Measurements from ENCODE around the gene PLA2G2F. TPM values are rescaled to one million over a fixed set of nuclear protein-coding genes. Genes with fewer than 3 reads are reported as not detected.

The PLA2G2F gene
- total and polyA plus RNA-seq, 2 experiments from 2014 or later, result not detected

- Histone ChIP-seq H3K27ac (no peak overlapping the region), H3K4me1 (ENCODE audit: insufficient read depth) (no peaks in the 10 kb centered on the region), H3K27me3 (no peaks in the 10 kb centered on the region), H4K20me1 (ENCODE audit: insufficient read depth, poor library complexity, severe bottlenecking) (no peaks in the 10 kb centered on the region), H3K9me3 (ENCODE audit: low read depth) (no peaks in the 10 kb centered on the region), H3K4me3 (no peak overlapping the region), H3K79me2 (no peaks in the 10 kb centered on the region), H3K9me2 (replicated peaks; ENCODE audit: insufficient read depth) (no peaks in the 10 kb centered on the region), H3K36me3 (replicated peaks; ENCODE audit: insufficient read depth, low read depth) (no peaks in the 10 kb centered on the region), H3K4me2 (no peak overlapping the region), H2AFZ (no peak overlapping the region)
- WGBS (ENCODE audit: low lambda C conversion rate, missing lambda C conversion rate), result 86% methylated on average over 13 of the region's 13 CpGs
- no peak for TF ChIP-seq EZH2phosphoT487 (IDR thresholded peaks at IDR 0.05; ENCODE audit: low read depth, severe bottlenecking, unreplicated experiment)
- TF ChIP-seq EZH2 (IDR thresholded peaks at IDR 0.05; ENCODE audit: borderline replicate concordance), result no peak
- no peak for TF ChIP-seq CTCF (IDR thresholded peaks at IDR 0.05; ENCODE audit: poor library complexity)
- no peak for DNase-seq (ENCODE audit: low spot score)
Observed at GRCh38 chr1:20142001-20142710, 3.0 kb downstream of the PLA2G2F start.

DNA sequence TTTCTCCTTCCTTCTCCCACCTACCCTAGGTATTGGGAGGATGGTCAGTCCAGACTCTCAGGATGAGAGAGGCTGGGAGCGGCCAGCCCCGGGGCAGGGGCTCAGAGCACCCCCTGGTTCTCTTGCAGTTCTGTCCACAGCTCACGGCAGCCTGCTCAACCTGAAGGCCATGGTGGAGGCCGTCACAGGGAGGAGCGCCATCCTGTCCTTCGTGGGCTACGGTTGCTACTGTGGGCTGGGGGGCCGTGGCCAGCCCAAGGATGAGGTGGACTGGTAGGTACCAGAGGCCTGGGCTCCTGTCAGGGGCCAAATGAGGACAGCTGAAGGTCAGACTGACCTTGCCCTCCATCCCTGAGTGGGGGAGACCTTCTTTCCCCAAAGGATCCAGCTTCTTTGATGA is 4.2 kb downstream of the PLA2G2F start:
- 95% methylated on average over 8 of the region's 8 CpGs for WGBS (ENCODE audit: low lambda C conversion rate, missing lambda C conversion rate)
- Histone ChIP-seq H3K27me3 (no peaks in the 10 kb centered on the region), H3K9me2 (replicated peaks; ENCODE audit: insufficient read depth) (no peaks in the 10 kb centered on the region), H3K9me3 (ENCODE audit: low read depth) (no peaks in the 10 kb centered on the region), H3K27ac (no peak overlapping the region), H3K4me1 (ENCODE audit: insufficient read depth) (no peaks in the 10 kb centered on the region), H3K4me3 (no peak overlapping the region), H4K20me1 (ENCODE audit: insufficient read depth, poor library complexity, severe bottlenecking) (no peaks in the 10 kb centered on the region), H3K79me2 (no peaks in the 10 kb centered on the region), H3K36me3 (replicated peaks; ENCODE audit: insufficient read depth, low read depth) (no peaks in the 10 kb centered on the region), H2AFZ (no peak overlapping the region), H3K4me2 (no peak overlapping the region)
- TF ChIP-seq CTCF (IDR thresholded peaks at IDR 0.05; ENCODE audit: poor library complexity) (no peak), EZH2 (IDR thresholded peaks at IDR 0.05; ENCODE audit: borderline replicate concordance) (no peak), EZH2phosphoT487 (IDR thresholded peaks at IDR 0.05; ENCODE audit: low read depth, severe bottlenecking, unreplicated experiment) (no peak)
- DNase-seq (ENCODE audit: low spot score), result no peak

DNA sequence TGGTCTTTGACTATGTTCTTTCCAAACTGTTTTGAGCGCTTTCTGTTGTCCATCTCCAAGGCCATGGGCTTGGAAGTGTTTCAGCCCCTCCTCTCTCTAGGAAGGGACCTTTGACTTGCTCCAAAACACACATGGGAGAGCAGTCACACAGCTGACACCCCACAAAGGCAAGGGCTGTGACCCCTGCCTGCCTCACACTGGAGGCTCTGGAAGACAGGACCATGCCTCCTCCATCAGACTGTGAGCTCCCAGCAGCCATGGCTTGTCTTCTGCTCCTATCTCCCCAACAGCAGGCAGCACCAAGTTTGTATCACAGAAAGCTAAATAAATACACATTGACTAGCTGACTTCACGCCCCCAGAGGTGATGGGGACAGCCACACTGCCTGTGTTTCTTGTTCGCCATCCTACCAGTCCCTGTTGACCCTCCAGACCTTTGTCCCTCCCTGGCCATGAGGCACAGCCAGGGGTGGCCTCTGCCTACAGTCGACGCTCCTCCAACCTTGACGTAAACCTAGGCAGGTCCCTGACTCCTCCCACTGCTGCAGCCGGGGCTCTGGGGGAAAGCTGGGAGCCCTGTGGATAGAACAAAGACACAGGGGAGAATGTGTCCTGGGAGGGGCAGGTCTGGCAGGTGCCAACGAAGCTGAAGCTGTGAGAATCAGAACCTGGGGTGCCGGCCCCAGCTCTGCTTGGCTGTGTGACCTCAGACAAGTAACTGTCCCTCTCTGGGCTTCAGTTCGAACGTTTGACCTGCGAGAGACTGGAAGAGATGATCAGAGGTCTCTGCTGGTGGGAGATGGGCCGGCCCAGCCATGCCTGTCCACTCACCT is 4.8 kb downstream of the PLA2G2F start:
- no peaks in the 10 kb centered on the region for H3K79me2 ChIP-seq
- no peak overlapping the region for H3K27ac ChIP-seq
- no peak for DNase-seq (ENCODE audit: low spot score)
- H3K4me3 ChIP-seq, result no peak overlapping the region
- H3K9me2 ChIP-seq (replicated peaks; ENCODE audit: insufficient read depth), result no peaks in the 10 kb centered on the region
- H3K9me3 ChIP-seq (ENCODE audit: low read depth), result no peaks in the 10 kb centered on the region
- no peak for TF ChIP-seq CTCF (IDR thresholded peaks at IDR 0.05; ENCODE audit: poor library complexity)
- TF ChIP-seq EZH2 (IDR thresholded peaks at IDR 0.05; ENCODE audit: borderline replicate concordance), result no peak
- TF ChIP-seq EZH2phosphoT487 (IDR thresholded peaks at IDR 0.05; ENCODE audit: low read depth, severe bottlenecking, unreplicated experiment), result no peak
- no peaks in the 10 kb centered on the region for H3K4me1 ChIP-seq (ENCODE audit: insufficient read depth)
- no peaks in the 10 kb centered on the region for H3K36me3 ChIP-seq (replicated peaks; ENCODE audit: insufficient read depth, low read depth)
- 71% methylated on average over 13 of the region's 13 CpGs for WGBS (ENCODE audit: low lambda C conversion rate, missing lambda C conversion rate)
- H3K27me3 ChIP-seq, result no peaks in the 10 kb centered on the region
- H3K4me2 ChIP-seq, result no peak overlapping the region
- no peaks in the 10 kb centered on the region for H4K20me1 ChIP-seq (ENCODE audit: insufficient read depth, poor library complexity, severe bottlenecking)
- no peak overlapping the region for H2AFZ ChIP-seq

Measured in hepatocyte (in vitro differentiated cells).